NK-92 (cell line): ENCODE results near the gene PIPOX.

ENCODE experiments used
- DNase-seq: peaks from one replicate; lab custom pipeline; 2025; ENCODE audit not compliant: unreplicated experiment; lab: John Stamatoyannopoulos, UW

PIPOX gene

DNA sequence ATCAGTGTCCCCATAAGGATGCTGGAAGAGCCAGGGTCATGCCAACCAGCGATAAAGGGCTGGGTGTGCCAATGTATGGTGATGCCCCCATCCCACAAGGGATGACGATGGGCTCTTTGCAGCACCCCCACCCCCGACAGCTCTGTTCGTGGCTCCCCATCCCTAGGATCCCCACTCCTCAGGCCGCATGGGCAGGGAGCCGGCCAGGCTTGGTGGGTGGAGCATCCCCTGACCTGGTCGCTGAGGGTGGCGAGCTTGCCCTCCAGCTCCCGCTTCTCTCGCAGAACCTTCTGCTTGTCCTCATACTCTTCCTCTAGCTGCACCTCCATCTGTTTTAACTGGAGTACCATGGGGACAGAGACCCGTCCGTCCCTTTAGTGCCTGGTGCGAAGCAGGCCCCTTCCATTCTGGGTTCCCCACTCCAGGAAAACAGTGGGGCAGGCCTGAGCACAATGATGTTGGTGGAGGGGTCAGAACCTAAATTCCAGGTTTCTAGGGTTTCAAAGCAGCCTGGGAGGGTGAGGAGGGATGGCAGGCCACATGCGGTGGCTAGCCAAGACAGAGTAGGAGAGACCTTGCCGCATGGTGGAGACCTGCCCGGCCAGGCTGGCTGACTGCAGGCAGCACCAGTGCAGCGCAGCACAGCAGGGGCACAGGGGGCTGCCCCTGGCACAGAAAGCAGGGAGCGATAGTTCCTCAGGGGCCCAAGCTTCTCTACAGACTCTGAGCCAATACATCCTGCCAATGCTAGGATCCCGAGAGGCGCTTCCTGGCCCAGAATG is 50.3 kb downstream of the PIPOX start:
- no peak for DNase-seq

DNA sequence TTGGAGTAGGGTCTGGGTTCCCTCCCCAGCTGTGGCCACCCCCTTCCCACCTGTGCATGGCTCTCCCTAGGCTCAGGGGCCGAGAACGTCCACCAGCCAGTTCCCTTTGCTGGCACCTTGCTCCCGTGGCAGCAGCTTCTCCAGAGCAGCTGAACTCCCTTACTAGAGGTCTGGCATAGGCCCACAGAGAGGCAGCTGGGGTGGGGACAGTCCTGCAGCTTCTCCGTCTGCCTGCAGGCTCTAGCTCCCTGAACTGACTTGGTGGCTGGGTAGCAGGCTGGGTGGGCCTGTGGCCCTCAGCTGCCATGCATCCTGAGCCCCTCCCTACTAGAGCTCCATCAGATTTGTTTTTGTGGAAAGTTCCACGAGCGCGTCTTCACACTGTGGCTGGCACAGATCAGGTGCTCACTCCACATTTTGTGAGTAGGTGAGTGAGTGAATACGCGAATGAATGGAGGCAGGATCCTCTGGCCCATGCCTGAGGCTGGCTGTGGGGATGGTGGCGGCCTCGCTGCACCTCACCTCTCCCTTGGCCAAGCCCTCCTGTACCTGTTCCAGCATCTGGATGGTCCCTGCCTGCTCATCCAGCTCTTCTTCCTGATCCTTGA is 51.3 kb downstream of the PIPOX start:
- no peak for DNase-seq

DNA sequence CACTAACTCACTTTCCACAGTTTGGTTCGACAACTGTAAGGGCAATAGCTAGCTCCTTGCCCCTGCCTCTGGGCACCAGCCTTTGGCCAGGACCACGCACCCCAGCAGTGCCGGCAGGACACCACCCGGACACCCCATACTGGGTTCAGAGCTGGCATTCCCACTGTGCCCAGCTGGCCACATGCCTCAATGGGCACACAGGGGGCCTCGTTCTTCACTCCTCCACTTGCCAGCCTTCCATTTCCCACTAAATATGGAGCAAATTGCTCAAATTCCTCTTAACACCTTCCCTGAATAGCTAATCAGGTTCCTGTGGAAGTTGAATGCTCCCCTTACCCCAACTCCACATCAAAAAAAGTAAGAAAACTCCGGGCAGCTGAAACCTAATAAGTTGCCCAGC is 52.5 kb downstream of the PIPOX start:
- DNase-seq, result no peak

DNA sequence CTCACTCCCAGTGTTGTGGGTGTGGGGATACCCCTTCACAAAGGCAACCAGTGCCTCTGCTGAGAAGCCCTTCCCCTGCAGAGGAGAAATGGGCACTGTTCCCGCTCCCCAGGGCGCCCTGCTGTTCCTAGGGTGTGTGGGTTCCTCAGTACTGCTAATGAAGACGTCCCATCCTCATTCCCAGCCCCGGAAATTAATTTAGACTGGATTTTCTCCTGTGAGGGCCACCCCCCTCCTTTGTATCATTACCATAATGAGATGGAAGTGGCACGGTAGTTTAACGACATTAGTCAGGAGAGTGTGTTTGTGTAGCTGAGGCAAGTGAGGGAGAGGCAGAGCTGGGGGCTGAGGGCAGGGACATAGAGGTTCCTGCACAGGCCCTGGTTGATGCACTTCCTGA is 53.2 kb downstream of the PIPOX start:
- DNase-seq, result no peak

DNA sequence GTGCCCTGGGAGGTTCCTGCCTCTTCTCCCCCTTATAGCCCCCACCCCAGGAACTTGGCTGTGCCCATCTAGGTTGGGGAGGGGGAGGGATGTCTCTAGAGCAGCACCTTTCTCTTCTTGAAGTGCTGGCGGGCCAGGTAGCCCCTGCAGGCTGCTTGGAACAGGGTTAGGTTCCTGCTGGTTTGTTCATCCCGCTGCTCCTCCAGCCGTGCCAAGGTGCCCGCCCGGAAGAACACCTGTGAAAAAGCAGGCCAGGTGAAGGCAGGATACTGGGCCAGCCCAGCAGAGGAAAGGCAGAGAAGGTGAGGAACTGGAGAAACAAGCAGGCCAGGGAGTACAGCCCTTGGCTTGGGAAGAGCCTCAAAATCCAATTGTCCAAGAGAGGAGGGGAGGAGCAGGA is 56.6 kb downstream of the PIPOX start:
- DNase-seq, result no peak

DNA sequence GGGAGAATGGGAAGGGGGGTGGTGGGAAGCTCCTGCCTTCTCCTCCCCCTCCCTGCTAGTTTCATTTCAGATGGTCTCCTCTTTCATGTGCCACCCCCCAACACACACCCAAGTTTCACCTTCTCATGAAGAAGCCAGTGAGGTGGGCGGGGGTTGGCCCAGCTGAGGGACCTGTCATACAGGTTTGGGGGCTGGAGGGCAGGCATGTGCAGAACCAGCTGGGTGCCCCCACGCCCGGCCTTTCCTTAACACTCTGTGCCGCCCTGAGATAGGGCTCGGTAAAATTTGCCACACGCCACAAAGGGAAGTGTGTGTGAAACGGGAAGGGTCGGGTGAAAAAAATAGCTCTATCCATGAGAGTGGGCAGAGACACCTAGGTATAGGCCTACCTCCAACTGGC is 57.4 kb downstream of the PIPOX start:
- no peak for DNase-seq

DNA sequence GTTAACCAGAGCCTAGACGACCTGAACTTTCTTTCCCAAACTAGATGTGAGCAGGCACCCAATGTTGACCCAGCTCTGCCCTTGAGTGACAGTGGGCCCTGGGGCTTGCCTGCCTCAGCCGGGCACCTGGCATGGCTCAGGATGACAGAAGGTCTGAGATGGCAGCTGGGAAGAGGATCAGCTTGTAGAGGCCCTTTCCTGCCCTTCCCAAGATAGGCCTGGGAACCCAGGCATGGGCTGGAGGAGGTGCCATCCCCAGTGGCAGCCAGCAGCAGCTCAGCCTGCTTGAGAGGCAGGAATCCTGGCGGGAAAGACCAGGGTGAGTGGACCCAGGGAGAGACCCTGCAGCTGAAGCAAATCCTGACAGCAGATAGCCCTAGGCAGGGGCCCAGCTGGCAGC is 59.1 kb downstream of the PIPOX start:
- DNase-seq, result no peak

DNA sequence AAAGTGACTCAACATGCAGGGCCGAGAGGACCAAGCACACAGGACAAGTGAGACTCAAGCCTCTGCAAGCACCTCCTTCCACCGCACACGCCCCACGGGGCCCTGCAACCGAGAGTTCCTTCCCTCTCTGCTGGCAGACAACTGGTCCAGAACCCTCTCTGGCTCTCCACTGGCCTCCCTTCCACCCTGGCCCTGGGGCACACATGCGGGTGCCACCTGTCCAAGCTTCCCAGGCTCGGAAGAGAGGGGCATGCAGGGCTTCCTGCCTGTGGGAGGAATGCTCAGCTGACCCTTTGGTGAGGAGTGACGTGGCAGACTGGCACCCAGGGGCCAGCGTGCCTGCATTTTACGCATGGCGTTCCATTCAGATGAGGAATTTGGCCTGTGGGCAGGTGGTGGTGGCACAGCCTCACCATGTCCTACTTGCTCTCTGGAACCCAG is 59.8 kb downstream of the PIPOX start:
- no peak for DNase-seq

DNA sequence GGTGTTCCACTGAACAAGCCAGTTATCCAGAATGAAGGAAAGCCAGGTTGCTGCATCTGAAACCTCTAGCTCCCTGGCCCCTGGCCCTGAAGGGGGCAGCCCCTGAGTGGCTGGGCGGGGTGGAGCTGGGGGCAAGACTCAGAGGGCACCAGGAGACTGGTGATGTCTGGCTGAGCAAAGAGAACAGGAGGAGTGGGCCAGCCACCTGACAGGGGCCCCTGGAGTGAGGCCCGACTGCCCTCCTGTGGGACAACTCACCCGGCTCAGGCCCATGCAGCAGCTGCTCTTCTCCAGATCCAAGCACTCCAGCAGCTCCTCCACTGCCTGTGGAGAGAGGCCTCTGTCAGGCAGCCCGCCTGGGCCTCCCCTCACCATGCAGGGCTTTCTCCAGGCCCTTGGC is 60.4 kb downstream of the PIPOX start:
- no peak for DNase-seq
